ENCODE results near the gene SPOPL.
A peak's percentile ranks its signal among the peaks of the same experiment; 100 is the strongest.

The SPOPL gene

GRCh38 chr2:138502255-138503086 lies 901 bp downstream of the SPOPL start:
- DNase-seq (ENCODE audit: low read depth), result peak; percentile 17
- no peak for TF ChIP-seq CTCF (IDR thresholded peaks at IDR 0.05; ENCODE audit: insufficient read depth, low read depth, low read length, missing control alignments)
- H3K4me3 ChIP-seq (ENCODE audit: low read depth, low read length), result peak overlapping the region; percentile 66

- H3K4me3 ChIP-seq (ENCODE audit: low read depth, low read length), result peak overlapping the region; percentile 66
- no peak for TF ChIP-seq CTCF (IDR thresholded peaks at IDR 0.05; ENCODE audit: insufficient read depth, low read depth, low read length, missing control alignments)
- peak; percentile 55 for DNase-seq (ENCODE audit: low read depth)
These were observed 1.5 kb downstream of the SPOPL start for GRCh38 chr2:138503087-138503442.

- DNase-seq (ENCODE audit: low read depth), result no peak
- TF ChIP-seq CTCF (IDR thresholded peaks at IDR 0.05; ENCODE audit: insufficient read depth, low read depth, low read length, missing control alignments), result no peak
- H3K4me3 ChIP-seq (ENCODE audit: low read depth, low read length), result peak overlapping the region; percentile 66
These were observed 2.1 kb downstream of the SPOPL start for GRCh38 chr2:138503652-138504051.

- H3K4me3 ChIP-seq (ENCODE audit: low read depth, low read length), result peak overlapping the region; percentile 66
- DNase-seq (ENCODE audit: low read depth), result no peak
- no peak for TF ChIP-seq CTCF (IDR thresholded peaks at IDR 0.05; ENCODE audit: insufficient read depth, low read depth, low read length, missing control alignments)
These were observed 2.5 kb downstream of the SPOPL start for GRCh38 chr2:138504092-138504491.

- H3K4me3 ChIP-seq (ENCODE audit: low read depth, low read length), result peak overlapping the region; percentile 66
- DNase-seq (ENCODE audit: low read depth), result peak; percentile 63
- no peak for TF ChIP-seq CTCF (IDR thresholded peaks at IDR 0.05; ENCODE audit: insufficient read depth, low read depth, low read length, missing control alignments)
These were observed 3.1 kb downstream of the SPOPL start for GRCh38 chr2:138504546-138505235.

- no peak overlapping the region for H3K4me3 ChIP-seq (ENCODE audit: low read depth, low read length)
- no peak for DNase-seq (ENCODE audit: low read depth)
- no peak for TF ChIP-seq CTCF (IDR thresholded peaks at IDR 0.05; ENCODE audit: insufficient read depth, low read depth, low read length, missing control alignments)
These were observed 5.7 kb downstream of the SPOPL start for GRCh38 chr2:138507267-138507666.
